T follicular helper cell (primary cell): ENCODE measurements around the gene CUBN.

Source experiments
- DNase-seq: peaks from one replicate; pipeline ENCODE4 v3.0.0-alpha.2; 2020; ENCODE audit warnings: low read depth
- total RNA-seq, 2 experiments: gene quantifications; one replicate each; lab custom pipeline; 2026; lab: John Stamatoyannopoulos, UW

CUBN gene
- total RNA-seq, result 2.9 to 25.3 reads per million in 2 experiments

GRCh38 chr10:17129741-17130140, at the start of gene CUBN:
TSS of gene CUBN (minus strand) at chr10:17129811. CDS start at chr10:17129765, 46 bp downstream.
- DNase-seq, result no peak

- no peak for DNase-seq
Measured at GRCh38 chr10:17179002-17179401, 49.4 kb upstream of the CUBN start.

- DNase-seq, result no peak
Measured at GRCh38 chr10:17178006-17178405, 48.4 kb upstream of the CUBN start.

GRCh38 chr10:17177014-17177413, 47.4 kb upstream of the CUBN start:
- DNase-seq, result no peak

GRCh38 chr10:17176091-17176490, 46.5 kb upstream of the CUBN start:
- no peak for DNase-seq

- DNase-seq, result no peak
Measured at GRCh38 chr10:17175551-17175950, 45.9 kb upstream of the CUBN start.

- no peak for DNase-seq
Measured at GRCh38 chr10:17174626-17175025, 45.0 kb upstream of the CUBN start.

- DNase-seq, result no peak
Measured at GRCh38 chr10:17171141-17171641, 41.6 kb upstream of the CUBN start.

- DNase-seq, result no peak
Measured at GRCh38 chr10:17169803-17170202, 40.2 kb upstream of the CUBN start.

- no peak for DNase-seq
Measured at GRCh38 chr10:17166699-17167098, 37.1 kb upstream of the CUBN start.

- no peak for DNase-seq
Measured at GRCh38 chr10:17162828-17163227, 33.2 kb upstream of the CUBN start.

- DNase-seq, result no peak
Measured at GRCh38 chr10:17161775-17162174, 32.2 kb upstream of the CUBN start.

GRCh38 chr10:17157024-17157423, 27.4 kb upstream of the CUBN start:
- no peak for DNase-seq

GRCh38 chr10:17155826-17156225, 26.2 kb upstream of the CUBN start:
- DNase-seq, result no peak

GRCh38 chr10:17154116-17154515, 24.5 kb upstream of the CUBN start:
- no peak for DNase-seq

GRCh38 chr10:17153321-17153720, 23.7 kb upstream of the CUBN start:
- DNase-seq, result no peak

- no peak for DNase-seq
Measured at GRCh38 chr10:17151716-17152115, 22.1 kb upstream of the CUBN start.

- no peak for DNase-seq
Measured at GRCh38 chr10:17147884-17148489, 18.4 kb upstream of the CUBN start.

GRCh38 chr10:17146892-17147291, 17.3 kb upstream of the CUBN start:
- DNase-seq, result no peak

GRCh38 chr10:17145239-17145638, 15.6 kb upstream of the CUBN start:
- no peak for DNase-seq

- DNase-seq, result no peak
Measured at GRCh38 chr10:17144757-17145156, 15.1 kb upstream of the CUBN start.

GRCh38 chr10:17144032-17144431, 14.4 kb upstream of the CUBN start:
- DNase-seq, result no peak

- no peak for DNase-seq
Measured at GRCh38 chr10:17143055-17143690, 13.6 kb upstream of the CUBN start.
